HG03095 (cell line): Measurements from ENCODE around the gene USH1C.

Experiments
- ATAC-seq: cut with Tn5 transposase; IDR thresholded peaks from one replicate; pipeline ENCODE4 v1.9.1; 2021; ENCODE audit warnings: moderate library complexity; ENCODE audit not compliant: unreplicated experiment

USH1C gene

DNA sequence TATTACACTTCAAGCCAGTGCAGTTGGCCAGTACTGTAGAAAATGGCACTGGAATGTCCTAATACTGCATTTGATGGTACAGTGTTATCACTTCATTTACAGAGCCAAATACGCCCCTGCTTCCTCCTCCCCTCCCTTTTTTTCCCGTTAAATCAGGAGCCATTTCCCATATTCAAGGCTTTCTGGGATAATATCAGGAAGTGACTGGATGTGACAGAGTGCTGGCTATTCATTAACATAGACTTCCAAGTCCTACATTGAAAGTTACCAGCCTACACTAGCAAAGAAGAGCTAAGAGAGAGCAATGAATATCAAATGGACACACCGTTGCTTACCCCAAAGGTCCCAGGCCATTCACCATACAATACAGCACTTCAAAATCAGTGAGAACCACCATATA, 35.4 kb downstream of the USH1C start:
- ATAC-seq, result no peak

DNA sequence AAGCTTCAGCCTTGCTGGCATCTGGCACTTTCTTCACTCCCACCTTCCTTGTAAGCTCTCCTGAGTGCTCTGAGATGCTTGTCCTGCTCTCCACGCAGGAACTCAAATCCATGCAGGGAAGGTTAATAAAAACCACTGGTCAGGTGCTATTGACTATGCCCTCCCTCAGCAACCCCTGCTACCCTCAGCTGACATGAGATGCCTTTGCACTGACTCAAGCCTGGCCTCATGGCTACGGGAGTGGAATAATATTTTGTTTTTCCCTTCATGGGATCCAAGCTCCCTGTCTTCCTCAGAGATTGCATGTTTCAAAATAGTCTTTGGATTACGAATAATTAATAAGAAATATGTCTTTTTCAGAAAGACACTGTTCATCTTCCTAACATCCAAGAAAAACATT, 35.9 kb downstream of the USH1C start:
- ATAC-seq, result no peak

DNA sequence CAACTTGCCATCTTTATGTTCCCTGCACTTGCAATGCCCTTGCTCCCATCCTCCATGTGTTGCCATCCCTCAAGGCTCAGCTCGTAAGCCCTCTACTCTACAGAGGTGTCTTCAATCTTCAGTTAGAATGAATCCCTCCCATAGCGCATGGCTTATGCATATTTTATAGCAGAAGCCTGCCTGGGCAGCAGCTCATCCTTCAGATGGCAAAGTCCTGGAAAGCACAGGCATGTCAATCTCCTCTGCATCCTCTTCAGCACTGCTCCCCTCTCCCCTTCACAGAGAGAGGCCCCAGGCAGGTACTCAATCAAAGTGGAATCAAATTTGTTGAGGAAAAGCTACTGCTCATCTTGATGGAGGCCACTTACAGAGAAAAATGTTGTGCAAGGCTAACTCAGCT, 36.4 kb downstream of the USH1C start:
- ATAC-seq, result no peak

DNA sequence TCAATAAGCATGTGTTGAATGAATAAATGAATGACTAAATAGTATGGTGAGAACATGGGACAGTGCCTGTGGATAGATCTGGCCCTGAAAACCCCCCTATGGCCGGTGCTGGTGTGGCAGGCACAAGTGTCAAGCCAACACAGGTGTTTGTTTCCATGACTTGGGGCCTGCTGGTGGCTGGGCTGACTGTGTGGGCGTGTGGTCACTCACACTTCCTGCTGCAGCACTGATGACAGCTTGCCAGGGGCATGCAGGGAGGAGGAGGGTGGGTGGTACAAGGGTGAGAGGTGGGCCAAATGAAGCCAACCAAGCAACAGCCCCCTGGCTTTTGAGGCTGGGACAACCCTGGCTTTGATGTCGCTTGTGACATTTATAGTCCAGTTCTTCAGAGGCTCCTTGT, 37.3 kb downstream of the USH1C start:
- no peak for ATAC-seq

DNA sequence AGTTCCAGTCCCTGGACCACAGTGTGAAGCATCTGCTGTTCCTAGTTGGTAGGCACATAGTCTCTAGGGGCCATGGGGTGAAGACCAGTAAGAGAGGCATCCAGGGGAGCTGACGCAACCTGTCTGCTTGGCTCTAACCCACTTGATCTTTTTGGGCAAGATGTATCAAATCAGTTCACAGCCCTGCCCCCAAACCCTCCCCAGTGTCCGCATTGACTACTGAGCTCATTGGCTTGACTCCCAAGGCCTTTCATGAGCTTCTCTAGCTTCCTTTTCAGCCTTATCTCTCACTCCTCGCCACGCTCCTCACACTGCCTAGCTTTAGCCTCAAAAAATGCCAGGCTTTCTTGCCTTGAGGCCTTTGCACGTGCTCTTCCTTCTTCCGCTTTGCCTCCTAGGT, 37.9 kb downstream of the USH1C start:
- no peak for ATAC-seq

DNA sequence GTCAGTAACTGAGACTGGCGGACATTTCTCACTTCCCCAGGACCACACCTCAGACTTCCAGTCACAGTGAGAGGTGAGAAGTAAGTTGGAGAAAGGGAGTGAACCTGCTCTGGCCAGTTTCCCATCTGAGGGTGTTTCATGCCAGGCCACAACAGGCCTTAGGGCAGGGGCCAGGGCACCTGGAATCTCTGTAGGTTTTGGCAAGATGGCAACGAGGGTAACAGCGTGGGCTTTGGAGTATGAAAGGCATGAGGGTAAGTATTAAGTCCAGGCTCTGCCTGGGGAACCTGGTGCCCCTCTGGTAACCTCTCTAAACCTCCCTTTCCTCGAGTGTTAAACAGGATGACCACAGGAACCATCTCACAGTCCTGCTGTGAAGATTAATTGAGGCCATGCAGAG, 39.1 kb downstream of the USH1C start:
- ATAC-seq, result no peak

DNA sequence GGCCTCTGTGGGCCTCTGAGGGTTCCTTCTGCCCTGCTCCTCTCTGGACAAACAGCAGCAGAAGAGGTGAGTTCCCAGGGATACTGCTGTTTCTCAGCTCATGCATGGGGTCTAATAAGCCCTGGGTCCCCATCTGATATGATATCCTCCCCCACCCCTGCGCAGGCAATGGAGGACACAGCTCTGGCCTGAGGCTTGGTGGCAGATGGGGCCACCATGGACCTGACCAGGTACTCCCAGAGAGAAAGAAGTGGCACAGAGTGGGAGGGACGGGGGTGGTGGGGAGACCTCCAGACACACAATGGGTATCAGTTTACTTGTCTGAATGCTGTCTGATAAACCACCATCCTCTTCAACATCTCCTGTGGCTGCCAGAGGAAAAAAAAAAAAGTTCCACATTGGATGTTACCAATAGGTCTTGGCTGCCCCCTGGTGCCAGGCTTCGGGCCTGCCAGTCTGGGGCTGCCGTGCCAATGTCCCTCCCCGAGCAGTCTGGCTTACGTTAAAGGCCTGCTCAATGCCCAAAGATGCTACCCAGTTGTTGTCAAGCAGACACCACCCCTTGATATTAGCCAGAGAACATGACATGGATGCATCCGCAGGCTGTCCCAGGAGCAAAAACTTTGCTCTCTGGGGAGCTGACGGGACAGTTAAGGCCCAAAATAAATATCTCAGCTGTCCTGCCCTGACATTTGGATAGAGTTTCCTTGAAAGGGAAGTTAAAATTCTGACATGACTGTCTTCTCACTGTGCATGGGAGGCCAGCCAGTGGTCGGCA, 39.7 kb downstream of the USH1C start:
- ATAC-seq, result peak; percentile 61

DNA sequence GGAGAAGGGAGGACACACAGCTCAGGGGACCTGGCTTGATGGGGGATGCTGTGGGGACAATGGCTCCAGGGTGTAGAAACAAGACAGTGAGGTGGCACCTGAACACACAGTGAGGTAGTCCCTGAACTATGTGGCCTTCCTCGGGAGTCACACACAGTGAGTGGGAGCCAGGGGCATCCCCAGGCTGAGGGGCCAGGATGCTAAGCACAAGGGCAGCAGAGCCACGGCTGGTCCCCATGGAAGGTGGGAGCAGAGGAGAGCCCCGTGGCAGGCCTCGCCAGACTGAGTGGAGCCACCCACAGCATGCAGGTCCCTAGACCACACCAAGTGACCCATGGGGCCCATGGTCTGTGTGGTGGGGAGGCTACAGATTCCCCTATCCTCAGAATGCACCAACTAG, 41.6 kb downstream of the USH1C start:
- ATAC-seq, result no peak

DNA sequence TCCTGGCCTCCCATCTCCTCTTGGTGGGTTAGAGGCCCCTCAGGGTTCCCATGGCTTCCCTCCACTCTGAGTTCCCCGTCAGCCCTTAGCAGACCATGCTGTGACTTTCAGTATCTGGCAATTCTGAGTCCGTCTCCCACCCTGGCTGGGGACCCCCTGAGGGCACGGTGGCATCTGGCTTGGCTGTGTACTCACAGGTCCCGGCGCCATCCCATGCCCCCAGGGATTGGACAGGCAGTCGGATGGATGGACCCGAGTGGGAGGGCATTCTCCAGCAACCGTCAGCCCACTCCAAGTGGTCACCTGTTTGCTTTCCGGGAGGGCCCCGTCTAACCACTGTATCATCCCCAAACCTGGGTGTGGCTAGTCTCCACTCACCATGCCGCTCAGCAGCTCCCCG, 43.5 kb downstream of the USH1C start:
- no peak for ATAC-seq

DNA sequence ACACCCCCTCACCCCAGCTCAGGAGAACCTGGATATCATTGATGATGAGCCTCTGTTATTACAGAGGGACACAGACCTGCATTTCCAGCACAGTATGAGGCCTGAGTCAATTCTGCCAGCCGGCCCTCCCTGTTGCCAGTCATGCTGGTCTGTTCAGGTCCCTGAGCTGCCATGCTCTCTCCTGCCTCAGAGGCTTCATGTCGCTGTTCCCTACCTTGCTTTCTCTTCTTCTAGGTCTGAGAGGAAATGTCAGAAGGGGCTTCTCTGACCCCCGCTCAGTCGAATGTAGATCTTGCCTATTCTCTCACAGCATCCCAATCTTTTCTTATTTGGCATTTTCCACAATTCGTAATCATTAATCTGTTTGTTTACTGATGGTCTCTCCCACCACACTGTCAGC, 45.7 kb downstream of the USH1C start:
- no peak for ATAC-seq

DNA sequence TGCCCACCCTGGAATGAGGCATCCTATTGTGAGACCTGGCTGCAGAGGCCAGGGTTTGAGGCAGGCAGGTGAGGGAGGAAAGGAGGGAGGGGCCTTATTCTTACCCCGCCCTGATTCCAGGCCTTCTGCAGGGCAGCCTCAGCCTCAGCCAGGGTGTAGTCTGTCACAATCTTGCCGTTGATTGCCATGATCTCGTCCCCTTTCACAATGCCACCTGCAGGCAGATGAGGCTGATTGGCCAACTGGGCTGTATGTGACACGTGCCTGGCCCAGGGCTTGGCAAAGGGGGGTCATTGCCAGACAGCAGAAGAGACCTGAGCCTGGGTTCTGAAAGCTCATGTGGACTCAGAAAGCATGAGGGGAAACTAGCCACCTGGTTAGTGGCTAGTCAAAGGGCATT, 46.2 kb downstream of the USH1C start:
- no peak for ATAC-seq

DNA sequence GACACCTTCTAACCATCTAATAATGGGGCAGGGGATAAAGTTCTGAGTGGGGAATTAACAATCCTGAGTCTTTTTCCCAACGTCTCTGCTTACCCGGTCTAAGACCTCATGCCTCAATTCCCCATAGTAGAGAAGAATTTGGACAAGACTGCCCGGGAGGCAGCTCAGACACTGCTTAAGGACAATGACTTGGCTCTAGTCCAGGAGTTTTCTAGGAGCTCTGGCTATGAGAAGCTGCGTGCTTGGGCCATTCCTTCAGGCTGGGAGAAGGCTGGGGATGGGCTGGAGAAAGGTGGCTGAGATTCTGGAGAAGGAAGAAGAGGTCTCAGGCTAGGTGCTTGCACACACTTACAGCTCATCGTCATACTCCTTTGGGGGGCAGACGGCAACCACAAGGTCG, 47.8 kb downstream of the USH1C start:
- ATAC-seq, result no peak

DNA sequence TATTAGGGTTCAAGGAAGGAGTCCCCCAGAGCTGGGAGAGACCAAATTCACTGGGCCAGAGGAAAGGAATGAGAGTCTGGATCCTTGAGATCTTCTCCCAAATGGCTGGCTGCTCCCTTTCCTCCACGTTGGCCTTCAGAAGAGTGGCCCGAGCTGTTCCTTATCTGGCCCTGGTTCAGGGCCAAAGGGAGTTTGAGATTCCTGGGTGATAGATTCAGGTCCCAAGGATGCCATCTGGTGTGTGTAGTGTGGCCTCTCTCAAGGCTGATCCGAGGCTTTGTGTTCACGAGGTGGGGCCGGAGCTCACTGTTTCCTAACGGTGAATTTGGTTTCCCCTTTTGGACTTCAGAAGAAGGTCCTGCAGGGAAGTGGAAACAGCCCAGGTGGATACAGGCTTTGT, 50.2 kb downstream of the USH1C start:
- ATAC-seq, result no peak

DNA sequence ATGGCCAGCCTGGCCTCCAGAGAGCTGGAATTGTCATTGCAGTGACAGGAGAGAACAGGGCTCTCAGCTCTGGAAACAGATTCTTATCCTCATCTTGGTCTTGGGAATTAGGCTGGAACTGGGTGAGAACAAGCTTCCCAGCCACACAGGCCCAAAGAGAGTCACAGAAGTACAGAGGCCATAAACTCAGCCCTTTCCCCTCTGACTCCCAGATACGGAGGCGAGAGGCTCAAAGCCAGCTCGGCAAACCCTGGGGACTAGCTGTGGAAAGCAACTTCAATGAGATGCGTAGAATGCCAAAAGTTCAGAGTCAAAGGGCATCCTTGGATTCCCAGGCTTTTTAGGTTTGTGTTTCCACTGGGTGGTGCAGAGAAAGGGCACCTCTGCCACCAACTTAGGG, 53.3 kb downstream of the USH1C start:
- no peak for ATAC-seq

DNA sequence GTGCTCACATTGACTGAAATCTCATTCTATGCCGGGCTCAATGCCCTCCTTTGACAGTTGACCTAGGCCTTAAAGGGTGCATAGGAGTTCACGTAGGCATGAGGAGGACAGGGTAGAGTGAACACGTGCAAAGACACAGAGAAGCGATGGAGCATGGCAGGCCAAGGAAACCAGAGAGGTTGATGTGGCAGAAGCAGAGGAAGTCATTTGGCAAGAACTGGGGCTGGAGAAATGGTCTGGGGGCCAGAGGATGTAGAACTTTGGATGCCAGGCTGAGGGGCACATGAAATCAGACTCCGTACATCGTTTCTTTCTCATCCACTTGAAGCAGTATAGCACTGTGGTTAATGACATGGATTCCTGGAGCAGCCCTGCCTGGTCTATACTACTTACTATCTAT, 54.0 kb downstream of the USH1C start:
- no peak for ATAC-seq

DNA sequence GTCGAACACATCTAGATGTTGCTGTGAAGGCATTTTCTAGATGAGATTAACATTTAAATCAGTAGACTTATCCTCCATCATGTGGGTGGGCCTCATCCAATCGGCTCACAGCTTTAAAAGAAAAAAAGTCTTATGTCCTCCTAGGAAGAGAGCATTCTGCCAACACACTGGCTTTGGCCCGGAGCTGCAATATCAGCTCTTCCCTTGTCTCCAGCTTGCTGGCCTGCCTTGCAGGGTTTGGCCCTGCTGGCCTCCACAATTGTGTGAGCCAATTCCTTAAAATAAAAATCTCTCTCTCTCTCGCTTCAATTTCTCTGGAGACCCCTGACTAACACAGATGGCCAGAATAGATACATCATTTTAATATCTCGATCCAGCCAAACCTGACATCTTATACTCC, 54.5 kb downstream of the USH1C start:
- no peak for ATAC-seq

DNA sequence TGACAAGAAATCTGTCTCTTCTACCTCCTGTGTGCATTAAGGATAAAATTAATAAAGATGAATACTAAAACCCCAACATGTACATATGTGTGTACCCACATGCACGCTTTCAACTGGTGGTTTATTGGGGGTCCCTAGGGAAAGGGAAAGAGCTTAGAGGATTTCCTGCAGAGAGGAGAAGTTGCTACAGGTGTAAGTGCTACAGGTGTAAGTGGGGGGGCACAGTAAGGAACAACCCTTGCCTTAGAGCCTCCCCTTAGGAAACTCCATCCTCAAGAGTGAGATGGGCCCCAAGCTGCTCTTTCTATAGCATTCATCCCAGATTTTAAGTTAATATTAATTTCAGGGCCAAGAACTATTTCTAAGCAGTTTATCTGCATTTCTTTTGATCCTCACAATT, 55.7 kb downstream of the USH1C start:
- ATAC-seq, result no peak

DNA sequence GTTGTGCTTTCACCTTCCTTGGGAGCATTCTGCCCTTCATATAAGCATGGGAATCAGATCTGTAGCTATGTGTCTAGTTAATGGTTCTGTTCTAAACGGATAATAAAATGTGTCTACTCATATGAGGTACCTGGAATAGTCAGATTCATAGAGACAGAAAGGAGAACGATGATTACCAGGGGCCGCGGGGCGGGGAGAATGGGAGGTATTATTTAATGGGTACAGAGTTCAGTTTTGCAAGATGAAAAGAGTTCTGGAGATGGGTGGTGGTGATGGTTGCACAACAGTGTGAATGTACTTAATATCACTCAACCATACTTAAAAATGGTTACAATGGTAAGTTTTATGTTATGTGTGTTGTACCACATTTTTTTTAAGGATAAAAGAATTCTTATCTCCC, 57.6 kb downstream of the USH1C start:
- no peak for ATAC-seq

DNA sequence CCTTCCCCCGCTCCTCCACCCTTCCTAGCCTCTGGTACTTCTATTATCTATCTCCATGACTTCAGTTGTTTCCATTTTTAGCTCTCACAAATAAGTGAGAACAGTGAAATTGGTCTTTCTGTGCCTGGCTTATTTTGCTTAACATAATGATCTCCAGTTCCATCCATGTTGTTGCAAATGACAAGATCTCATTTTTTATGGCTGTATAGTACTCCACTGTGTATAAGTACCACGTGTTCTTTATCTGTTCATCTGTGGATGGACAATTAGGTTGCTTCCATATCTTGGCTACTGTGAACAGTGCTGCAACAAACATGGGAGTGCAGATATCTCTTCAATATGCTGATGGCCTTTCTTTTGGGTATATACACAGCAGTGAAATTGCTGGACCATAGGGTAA, 60.7 kb downstream of the USH1C start:
- no peak for ATAC-seq

DNA sequence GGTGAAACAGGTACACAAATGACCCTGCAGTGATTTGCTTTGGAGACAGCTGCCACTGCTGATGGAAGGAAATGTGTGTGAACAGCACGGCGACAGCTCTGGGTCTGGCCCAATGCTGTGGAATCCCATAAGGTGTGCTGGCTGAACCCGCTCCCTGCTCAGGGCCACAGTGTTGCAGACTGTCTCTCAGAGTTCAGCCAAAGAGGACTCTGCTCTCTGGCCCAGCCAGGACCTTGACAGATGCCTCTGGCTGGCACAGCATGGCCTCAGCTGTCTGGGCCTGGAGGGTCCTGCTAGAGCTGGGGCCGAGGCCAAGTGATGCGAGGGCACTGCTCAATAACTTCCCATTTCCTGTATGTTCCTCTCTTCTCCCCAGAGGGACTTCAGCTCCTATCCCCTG, 62.3 kb downstream of the USH1C start:
- ATAC-seq, result no peak

DNA sequence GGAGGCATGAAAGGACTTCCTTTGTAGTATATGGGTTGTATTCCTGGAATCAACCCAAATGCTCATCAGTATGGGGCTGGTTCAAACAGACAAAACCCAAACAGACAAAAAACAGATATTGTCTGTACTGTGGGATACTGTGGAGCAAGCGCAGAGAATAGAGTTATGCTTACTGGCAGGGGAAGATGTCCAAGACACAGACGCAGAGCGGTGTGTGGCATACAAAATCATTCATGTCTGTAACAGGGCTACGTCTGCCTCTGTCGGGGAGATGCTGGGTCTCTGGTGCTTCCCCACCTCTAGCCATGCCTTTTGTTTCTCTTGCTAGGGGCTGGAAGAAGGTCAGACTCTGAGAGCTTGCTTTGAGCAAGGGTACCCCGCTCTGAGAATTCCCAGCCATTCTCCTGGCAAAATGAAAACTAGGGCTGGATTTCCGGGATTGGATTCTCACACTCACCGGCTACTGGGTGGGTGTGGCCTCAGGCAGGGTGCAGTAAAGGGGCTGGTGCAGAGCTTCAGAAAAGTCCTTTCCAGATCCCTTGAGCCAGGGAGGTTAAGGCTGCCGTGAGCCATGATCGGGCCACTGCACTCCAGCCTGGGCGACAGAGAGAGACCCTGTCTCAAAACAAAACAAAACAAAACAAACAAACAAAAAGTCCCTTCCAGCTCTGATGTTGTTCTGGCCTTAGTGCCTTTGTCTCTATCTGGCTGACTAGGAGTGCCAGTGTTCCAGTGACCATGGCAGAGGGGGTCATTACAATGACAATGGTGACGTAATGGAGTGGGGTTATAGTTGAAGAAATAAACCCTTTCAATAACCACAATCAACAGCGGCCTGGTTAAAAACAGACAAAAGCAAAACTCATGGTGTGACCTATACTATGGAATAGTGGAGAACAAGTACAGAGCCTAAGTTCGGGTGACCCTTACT, 64.7 kb downstream of the USH1C start:
- no peak for ATAC-seq

DNA sequence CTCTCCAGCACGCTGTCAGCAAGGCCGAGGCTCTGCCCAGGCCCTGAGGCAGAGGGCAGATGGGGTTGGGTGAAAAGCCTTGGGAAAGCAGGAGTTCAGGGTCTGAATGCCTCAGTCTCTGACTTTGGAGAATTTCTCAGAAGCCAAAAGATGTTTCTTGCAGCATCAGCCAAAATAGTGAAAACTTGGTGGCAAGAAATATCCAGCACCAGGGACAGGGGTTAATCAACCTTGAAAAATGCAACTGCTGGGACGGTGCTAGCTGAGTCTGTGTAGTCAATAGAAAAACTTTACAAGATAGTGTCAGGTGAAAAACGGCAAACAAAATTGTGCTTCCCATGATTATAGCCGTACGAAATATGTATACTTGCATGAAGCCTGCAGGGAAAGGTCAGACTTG, 66.1 kb downstream of the USH1C start:
- ATAC-seq, result no peak
